Muscle of back (tissue), 11 donors: ENCODE data around the gene CPA4. TPM values are rescaled to one million over a fixed set of nuclear protein-coding genes. Genes with fewer than 3 reads are reported as not detected.
A peak's percentile ranks its signal among the peaks of the same experiment; 100 is the strongest.

Experiments used
- DNase-seq, 3 donors: peaks; one replicate each; pipeline versions ENCODE4 v3.0.0 to v3.0.0-alpha.2; 2013
- polyA plus RNA-seq, 10 donors: library from polyadenylated mRNA; unstranded; fragments of 120-200 nt; gene quantifications; one replicate each; pipeline ENCODE4 v1.2.1, GENCODE V29; 2013; ENCODE audit not compliant: insufficient read length in 10 of 10

Gene CPA4
- polyA plus RNA-seq, 10 donors = 1.2 to 5.2 (median 2.1) TPM

DNA sequence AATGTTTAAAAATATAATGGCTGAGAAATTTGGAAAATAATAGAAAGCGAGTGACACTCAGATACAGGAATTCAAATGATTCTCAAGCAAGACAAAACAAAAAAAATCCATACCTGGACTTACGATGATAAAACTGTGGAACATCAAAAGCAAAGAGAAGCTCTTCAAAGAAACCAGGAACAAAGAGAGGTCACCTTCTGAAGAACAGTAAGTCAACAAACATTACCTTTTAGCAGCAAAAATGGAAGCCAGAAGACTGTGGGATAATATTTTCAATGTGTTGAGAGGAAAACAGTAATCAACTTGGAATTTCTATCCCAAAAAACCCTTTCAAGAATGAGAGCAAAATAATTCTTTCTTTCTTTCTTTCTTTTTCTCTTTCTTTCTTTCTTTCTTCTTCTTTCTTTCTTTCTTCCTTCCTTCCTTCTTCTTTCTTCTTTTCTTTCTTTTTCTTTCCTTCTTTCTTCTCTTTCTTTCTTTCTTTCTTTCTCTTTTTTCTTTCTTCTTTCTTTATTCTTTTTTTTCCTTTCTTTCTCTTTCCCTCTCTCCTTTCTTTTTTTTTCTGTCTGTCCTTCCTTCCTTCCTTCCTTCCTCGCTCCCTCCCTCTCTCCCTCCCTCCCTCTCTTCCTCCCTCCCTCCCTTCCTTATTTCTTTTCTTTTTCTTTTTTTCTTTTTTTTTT, 49.9 kb downstream of the CPA4 start:
- DNase-seq = no peak

GRCh38 chr7:130344271-130344866, 51.4 kb downstream of the CPA4 start, which contains the start of gene CPA5:
CPA5 (plus strand) TSS chr7:130344816; CDS start chr7:130346486, 1,670 bp downstream.
- no peak for DNase-seq

DNA sequence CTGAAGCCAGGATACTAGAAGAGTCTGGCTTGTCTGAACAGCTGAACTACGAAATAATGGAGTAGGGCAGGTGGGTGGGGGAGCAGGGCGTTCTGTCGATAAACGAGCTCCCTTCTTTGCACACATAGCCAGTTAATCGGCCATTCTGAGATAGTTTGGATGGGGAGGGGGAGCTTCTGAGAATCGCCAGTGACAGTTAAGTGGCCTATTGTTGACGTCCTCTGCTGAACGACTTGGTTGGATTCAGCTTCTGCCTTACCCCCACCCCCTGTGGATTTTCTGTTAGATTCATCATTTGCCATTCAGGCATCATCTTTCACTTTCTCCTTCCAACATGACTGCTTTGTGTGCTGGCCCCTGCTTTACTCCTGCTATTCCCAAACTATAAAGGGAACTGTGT, 52.2 kb downstream of the CPA4 start:
- peak in 2 of 3 donors; percentile 79 to 91 for DNase-seq

- no peak for DNase-seq
Observed at GRCh38 chr7:130345725-130346124, 52.8 kb downstream of the CPA4 start.

DNA sequence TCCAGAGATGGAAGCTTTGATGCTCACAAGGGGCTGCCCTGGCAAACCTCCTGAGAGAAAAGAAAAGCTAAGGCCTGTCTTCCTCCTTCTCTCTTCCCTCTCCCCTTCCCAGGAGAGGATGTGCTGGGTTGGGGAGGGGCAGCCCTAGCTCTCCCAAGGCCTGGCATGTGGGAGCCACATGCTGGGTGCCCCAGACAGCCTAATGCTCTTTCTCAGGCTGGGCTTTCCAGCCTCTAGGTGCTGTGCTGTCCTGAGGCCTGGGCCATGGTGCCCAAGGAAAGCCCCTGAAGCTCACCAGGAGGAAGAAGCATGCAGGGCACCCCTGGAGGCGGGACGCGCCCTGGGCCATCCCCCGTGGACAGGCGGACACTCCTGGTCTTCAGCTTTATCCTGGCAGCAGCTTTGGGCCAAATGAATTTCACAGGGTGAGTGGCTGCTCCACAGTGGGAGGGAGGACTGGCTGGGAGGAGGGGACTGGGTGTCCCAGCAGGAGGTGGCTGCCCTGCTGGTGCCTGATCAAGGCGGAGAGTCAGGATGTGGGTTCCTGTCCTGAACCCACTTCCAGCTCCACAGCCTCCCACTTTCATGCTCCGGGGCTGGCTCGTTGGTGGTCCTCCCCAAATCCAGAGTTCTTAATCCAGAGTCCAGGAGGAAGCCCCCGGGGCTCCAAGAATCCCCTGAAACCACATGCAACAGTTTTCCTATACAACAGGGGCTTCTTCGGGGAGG, 53.4 kb downstream of the CPA4 start:
- no peak for DNase-seq

GRCh38 chr7:130346941-130347340, 54.0 kb downstream of the CPA4 start:
- no peak for DNase-seq

DNA sequence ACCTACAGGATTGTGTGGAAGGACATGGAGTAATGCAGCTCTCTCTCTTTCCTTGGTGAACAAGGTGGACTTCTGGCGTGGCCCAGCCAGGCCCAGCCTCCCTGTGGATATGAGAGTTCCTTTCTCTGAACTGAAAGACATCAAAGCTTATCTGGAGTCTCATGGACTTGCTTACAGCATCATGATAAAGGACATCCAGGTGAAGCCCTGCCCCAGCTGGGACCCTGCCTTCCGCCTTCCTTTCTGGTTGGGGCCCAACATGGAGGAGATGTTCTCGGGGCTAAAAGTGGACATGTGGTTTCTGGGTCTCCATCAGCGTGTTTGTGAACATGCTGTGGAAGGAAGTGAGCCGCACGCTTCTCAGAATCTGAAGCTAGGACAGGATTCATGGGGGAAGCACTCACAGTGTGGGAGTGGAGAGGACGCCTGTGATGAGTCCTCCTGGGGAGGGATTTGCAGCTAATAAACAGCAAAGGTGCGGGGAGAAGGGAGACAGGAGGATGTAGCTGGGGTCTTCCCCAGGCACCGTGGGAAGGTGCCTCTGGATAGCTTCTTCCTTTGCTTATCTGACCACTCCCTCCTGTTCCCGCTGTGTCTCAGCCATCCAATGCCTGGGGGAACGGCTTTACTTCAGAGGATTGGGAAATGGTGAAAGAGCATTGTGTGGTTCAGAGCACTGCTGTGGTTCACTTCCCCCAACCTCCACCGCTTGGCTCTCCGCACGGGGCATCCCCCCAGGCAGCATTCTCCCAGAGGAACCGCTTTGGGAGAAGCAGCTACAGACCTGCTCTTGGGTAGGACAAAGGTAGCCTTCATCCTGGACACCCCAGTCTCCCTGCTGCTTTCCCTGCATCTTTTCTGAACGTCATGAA, 57.2 kb downstream of the CPA4 start:
- DNase-seq = peak in 1 of 3 donors; percentile 21

DNA sequence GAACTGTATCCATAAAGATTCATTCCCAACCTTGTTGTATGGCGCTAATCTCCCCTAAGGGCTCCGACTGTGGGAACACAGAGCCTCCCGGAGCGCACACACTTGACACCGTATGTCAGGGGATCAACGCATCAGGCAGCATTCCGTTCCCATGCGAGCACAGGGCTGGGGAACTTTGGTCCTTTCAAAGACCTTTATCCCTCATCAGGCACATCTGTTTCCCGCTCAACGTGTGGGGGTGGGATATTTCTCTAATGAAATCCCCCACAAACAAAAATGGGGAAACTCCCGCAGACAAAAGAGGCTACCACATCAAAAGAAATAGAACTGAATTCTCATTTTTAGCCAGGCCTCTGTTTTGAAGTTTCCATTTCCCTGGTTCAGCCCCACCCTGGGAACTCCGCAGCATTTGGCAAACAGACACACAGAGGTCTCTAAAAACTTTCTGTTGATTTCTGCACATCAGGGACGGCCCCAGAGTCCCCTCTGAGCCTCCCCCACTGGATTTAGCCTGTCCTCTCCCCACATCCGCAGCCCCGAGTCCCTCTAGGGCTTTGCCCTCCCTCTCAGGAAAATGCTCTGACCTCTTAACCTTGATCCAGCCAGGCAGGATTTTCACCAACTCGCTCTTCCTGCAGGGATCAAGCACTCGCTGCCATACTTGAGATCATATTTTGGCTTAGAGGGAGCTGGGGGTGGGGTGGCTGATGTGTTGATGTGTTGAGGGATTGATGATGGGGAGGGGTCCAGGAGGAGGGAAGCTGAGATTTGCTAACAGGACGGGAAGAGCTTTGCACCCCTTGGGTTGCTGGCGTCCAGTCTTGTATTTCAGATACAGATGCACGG, 58.2 kb downstream of the CPA4 start:
- DNase-seq = peak in 2 of 3 donors; percentile 89 to 96

- no peak for DNase-seq
Observed at GRCh38 chr7:130351791-130352090, 58.8 kb downstream of the CPA4 start.

GRCh38 chr7:130352194-130353074, 59.5 kb downstream of the CPA4 start:
- DNase-seq = peak in 1 of 3 donors; percentile 81

GRCh38 chr7:130353196-130353595, 60.2 kb downstream of the CPA4 start:
- no peak for DNase-seq

DNA sequence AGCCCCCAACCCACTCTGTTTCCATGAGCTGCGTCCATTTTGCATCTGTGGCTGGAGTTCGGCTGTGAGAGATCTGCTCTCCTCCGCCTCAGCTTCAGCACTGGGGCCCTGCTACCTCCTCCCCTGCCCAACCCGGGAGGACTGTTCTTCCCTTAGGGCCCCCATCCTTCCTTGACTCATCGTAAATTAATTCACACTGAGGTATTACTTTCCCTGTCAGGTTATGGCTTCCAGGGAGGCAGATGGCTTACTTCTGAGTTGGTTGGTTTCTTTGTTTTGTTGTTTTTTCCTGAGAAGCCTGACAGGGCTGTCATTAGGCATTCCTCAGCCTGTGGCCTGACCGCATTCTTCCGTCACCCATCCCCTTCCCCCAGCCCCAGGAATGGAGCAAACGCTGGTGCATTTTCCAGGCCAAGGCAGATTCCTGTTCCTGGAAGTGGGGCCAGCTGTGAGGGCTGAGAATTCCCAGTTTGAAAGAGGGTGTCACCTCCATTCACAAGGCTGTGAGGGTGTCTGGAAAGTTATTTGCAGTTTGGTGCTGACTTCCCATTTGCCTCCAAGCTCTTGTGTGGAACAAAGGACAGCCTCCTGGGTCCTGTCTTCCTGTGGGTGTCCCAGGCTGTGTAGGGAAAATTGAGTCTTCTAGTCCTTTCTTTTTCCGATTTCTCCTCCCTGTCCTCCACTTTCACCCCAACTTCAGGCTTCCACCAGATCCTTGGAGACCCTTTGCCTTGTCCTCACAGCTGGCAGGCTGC, 63.3 kb downstream of the CPA4 start:
- peak; percentile 91 to 98 (median 95) for DNase-seq

DNA sequence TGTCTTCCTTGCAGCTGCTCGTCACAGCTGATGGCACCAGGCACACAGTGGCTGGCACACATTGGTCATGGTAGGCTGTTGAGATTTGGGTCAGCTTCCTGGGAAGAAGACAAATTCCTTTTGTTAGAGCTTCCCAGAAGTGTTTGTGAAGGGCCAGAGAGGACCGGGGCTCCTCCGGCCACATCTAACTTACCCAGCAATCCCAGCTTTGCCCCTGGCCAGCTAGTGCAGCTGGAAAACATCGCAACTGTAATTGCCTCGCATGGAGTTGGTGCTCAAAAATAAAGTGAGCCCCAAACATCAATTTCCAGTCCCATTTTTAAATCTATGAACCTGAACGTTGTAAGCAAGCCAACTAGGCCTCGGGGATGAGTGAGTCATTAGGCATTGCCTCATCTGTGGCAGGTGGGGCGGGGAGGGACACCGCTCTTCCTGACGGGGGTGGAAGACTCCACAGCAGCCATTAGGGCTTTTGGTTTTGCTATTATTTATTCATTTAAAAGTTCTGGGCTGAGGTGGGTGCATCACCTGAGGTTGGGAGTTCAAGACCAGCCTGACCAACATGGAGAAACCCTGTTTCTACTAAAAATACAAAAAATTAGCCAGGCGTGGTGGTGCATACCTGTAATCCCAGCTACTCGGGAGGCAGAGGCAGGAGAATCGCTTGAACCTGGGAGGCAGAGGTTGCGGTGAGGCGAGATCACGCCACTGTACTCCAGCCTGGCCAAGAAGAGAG, 64.1 kb downstream of the CPA4 start:
- peak; percentile 84 to 93 (median 86) for DNase-seq

DNA sequence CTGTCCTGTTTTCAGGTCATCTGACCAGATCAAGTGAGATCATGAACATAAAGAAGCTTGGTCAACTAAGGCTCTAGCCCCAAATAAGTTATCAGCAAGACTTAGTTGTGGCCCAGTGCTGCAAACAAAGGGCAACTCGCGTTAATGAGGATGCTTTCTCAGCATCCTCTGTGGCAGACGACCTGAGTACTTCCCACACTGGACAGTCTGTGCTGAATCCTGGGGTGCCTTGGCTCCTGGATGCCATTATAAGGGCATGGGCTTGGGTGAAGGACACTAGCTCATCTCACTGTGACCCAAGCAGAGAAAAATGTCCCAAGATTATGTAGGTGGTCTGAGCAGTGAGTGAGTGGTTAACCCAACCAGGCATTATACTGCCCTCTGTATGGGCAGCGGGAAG, 65.5 kb downstream of the CPA4 start:
- no peak for DNase-seq

- no peak for DNase-seq
Observed at GRCh38 chr7:130359276-130359857, 66.4 kb downstream of the CPA4 start.

- no peak for DNase-seq
Observed at GRCh38 chr7:130360518-130360917, 67.6 kb downstream of the CPA4 start.

GRCh38 chr7:130361681-130362080, 68.7 kb downstream of the CPA4 start:
- DNase-seq = no peak

DNA sequence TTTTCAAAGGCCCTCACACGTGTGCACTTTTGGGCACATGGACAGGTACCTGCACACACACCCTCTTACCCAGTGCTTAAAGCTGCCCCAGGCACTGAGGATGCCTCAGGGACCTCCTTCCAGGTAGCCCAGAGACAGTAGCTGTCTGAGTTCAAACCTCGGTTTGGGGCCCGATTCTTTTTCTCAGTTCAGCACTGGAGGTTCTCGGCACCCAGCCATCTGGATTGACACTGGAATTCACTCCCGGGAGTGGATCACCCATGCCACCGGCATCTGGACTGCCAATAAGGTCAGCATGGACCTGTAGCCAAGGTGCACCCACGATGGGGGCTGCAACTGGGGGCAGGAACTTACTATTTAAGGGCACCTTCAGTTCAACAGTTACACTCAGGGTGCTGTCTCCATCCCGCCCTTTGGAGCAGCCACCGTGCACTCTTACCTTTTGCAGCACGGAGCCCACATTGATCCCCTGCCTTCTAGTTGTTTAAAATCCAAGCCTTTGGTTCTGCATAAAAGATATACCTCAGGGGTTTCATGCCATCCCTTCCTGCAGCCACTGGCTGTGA, 69.4 kb downstream of the CPA4 start:
- DNase-seq = no peak
